Skin of body (tissue), 2 donors: ENCODE data around the gene CENPO. TPM values are rescaled to one million over a fixed set of nuclear protein-coding genes. Genes with fewer than 3 reads are reported as not detected.

Experiments
- DNase-seq: peaks from one replicate; lab custom pipeline; 2025; lab: John Stamatoyannopoulos, UW
- total RNA-seq: library from RNA; depleted of rRNA; stranded (reverse); fragments of >200 nt; gene quantifications from one replicate; pipeline ENCODE4 v1.2.3, GENCODE V29; 2014

Gene CENPO
- total RNA-seq, 1 donor from 2014 or later = 8.0 TPM

- no peak for DNase-seq
These were observed 43.5 kb downstream of the CENPO start for GRCh38 chr2:24836706-24837105.

GRCh38 chr2:24837996-24838513 is 44.8 kb downstream of the CENPO start:
- no peak for DNase-seq

GRCh38 chr2:24838541-24838940 is 45.3 kb downstream of the CENPO start:
- no peak for DNase-seq

- DNase-seq = no peak
These were observed 46.5 kb downstream of the CENPO start for GRCh38 chr2:24839729-24840128.

GRCh38 chr2:24840164-24840869 is 47.1 kb downstream of the CENPO start:
- DNase-seq = no peak

- DNase-seq = no peak
These were observed 48.0 kb downstream of the CENPO start for GRCh38 chr2:24840962-24841945.

GRCh38 chr2:24842081-24843050 is 49.1 kb downstream of the CENPO start:
- DNase-seq = no peak

- DNase-seq = no peak
These were observed 50.2 kb downstream of the CENPO start for GRCh38 chr2:24843330-24843860.

GRCh38 chr2:24844023-24844685 is 50.9 kb downstream of the CENPO start:
- no peak for DNase-seq

- DNase-seq = no peak
These were observed 52.5 kb downstream of the CENPO start for GRCh38 chr2:24845691-24846090.

- DNase-seq = no peak
These were observed 57.7 kb downstream of the CENPO start for GRCh38 chr2:24850944-24851343.

GRCh38 chr2:24852026-24852425 is 58.8 kb downstream of the CENPO start:
- DNase-seq = no peak

- DNase-seq = no peak
These were observed 59.3 kb downstream of the CENPO start for GRCh38 chr2:24852431-24853020.

GRCh38 chr2:24853046-24853445 is 59.8 kb downstream of the CENPO start:
- DNase-seq = no peak

- DNase-seq = no peak
These were observed 60.8 kb downstream of the CENPO start for GRCh38 chr2:24853996-24854395.

GRCh38 chr2:24855022-24855622 is 61.9 kb downstream of the CENPO start:
- DNase-seq = no peak

- no peak for DNase-seq
These were observed 62.5 kb downstream of the CENPO start for GRCh38 chr2:24855726-24856125.

GRCh38 chr2:24856791-24857211 is 63.6 kb downstream of the CENPO start:
- DNase-seq = no peak

GRCh38 chr2:24857746-24858145 is 64.5 kb downstream of the CENPO start:
- no peak for DNase-seq
